Fibroblast of skin of left biceps (primary cell): Measurements from ENCODE around the gene TOGARAM1.

Experiments
- DNase-seq, 2 experiments: peaks; one replicate each; pipeline ENCODE4 v3.0.0-alpha.2; 2013; ENCODE audit warnings: low read depth in 2 of 2

The TOGARAM1 gene, protein sequence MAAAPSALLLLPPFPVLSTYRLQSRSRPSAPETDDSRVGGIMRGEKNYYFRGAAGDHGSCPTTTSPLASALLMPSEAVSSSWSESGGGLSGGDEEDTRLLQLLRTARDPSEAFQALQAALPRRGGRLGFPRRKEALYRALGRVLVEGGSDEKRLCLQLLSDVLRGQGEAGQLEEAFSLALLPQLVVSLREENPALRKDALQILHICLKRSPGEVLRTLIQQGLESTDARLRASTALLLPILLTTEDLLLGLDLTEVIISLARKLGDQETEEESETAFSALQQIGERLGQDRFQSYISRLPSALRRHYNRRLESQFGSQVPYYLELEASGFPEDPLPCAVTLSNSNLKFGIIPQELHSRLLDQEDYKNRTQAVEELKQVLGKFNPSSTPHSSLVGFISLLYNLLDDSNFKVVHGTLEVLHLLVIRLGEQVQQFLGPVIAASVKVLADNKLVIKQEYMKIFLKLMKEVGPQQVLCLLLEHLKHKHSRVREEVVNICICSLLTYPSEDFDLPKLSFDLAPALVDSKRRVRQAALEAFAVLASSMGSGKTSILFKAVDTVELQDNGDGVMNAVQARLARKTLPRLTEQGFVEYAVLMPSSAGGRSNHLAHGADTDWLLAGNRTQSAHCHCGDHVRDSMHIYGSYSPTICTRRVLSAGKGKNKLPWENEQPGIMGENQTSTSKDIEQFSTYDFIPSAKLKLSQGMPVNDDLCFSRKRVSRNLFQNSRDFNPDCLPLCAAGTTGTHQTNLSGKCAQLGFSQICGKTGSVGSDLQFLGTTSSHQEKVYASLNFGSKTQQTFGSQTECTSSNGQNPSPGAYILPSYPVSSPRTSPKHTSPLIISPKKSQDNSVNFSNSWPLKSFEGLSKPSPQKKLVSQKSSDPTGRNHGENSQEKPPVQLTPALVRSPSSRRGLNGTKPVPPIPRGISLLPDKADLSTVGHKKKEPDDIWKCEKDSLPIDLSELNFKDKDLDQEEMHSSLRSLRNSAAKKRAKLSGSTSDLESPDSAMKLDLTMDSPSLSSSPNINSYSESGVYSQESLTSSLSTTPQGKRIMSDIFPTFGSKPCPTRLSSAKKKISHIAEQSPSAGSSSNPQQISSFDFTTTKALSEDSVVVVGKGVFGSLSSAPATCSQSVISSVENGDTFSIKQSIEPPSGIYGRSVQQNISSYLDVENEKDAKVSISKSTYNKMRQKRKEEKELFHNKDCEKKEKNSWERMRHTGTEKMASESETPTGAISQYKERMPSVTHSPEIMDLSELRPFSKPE (N-terminal part only)

GRCh38 chr14:44961554-44962333, at the start of gene TOGARAM1, which contains the start of gene KLHL28:
Gene TOGARAM1 (plus strand): TSS chr14:44962190. CDS start chr14:44962422, 232 bp downstream.
Gene KLHL28 (minus strand): TSS chr14:44961947. CDS start chr14:44945928, 16,019 bp downstream.
- peak; percentile 99 for DNase-seq

- DNase-seq: no peak
Observed at GRCh38 chr14:44914849-44915248, 47.1 kb upstream of the TOGARAM1 start.

- no peak for DNase-seq
Observed at GRCh38 chr14:44928793-44929192, 33.2 kb upstream of the TOGARAM1 start.

- no peak for DNase-seq
Observed at GRCh38 chr14:44935155-44935554, 26.8 kb upstream of the TOGARAM1 start.

DNA sequence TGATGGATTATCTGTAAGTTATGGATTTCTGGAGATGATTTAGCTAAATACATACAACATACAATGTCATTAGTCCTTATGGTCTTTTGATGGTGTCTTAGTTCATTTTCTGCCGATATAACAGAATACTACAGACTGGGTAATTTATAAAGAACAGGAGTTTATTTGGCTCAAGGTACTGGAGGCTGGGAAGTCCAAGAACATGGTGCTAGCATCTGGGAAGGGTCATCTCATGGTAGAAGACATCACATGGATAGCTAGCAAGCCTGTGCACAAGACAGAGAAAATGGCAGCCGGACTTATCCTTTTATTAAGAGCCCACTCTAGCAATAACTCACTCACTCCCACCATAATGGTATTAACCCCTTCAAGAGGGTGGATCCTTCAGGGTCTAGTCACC, 24.4 kb upstream of the TOGARAM1 start:
- DNase-seq: no peak

DNA sequence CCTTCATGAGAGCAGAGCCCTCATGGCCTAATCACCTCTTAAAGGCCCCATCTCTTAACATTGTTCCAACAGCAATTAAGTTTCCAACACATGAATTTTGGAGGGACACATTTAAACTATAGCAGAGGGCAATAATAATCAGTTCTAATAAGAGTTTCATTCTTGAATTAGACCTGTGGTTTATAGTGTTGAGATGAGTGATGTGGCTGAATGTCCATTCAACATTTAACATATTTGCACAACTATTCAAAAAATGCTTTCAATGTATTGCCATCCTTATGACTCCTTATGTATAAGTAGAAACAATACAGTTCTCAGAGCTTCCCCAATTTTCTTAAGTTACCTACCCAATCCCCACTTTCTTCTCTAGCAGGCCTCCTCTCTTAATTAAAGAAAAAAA, 21.8 kb upstream of the TOGARAM1 start:
- DNase-seq: peak; percentile 43 to 55

- no peak for DNase-seq
Observed at GRCh38 chr14:44940944-44941343, 21.0 kb upstream of the TOGARAM1 start.

- DNase-seq: no peak
Observed at GRCh38 chr14:44941591-44941990, 20.4 kb upstream of the TOGARAM1 start.

DNA sequence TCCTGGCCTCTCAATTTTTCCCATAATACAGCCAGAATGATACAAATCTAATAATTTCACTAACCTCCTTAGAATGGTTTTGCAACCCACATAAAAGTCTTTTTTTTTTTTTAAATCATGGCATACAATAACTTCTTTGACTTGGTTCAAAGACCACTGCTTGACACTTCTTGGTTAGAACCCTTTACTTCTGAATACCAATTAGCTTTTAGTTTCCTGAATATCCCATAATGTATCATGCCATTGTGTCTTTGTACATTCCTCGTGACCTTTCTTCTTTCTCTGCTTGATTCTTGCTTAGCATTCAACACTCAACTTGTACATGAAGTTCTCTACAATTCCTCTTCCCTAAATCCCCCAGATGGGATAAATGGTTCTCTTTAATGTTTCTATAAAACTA, 19.6 kb upstream of the TOGARAM1 start:
- DNase-seq: no peak

GRCh38 chr14:44944107-44944506, 17.9 kb upstream of the TOGARAM1 start:
- no peak for DNase-seq

DNA sequence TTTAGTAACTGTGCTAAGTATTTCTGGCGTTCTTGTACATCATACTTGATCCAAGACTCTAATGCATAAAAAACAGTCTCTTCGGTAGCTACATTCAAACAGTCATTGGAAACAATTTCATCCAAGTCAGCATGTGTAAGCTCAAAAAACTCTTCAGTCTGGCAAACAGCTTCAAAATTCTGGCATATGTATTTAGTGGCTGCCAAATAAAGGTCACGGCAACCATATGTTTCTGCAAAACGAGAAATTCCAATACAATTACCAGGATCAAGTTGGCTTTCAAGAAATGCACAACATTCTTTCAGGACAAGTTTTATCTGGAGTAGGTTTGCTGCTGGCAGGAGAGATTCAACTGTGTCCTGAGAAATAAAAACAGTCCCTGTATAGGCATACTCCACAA, 16.7 kb upstream of the TOGARAM1 start:
- peak; percentile 92 to 94 for DNase-seq

GRCh38 chr14:44951051-44951450, 10.9 kb upstream of the TOGARAM1 start:
- DNase-seq: no peak

DNA sequence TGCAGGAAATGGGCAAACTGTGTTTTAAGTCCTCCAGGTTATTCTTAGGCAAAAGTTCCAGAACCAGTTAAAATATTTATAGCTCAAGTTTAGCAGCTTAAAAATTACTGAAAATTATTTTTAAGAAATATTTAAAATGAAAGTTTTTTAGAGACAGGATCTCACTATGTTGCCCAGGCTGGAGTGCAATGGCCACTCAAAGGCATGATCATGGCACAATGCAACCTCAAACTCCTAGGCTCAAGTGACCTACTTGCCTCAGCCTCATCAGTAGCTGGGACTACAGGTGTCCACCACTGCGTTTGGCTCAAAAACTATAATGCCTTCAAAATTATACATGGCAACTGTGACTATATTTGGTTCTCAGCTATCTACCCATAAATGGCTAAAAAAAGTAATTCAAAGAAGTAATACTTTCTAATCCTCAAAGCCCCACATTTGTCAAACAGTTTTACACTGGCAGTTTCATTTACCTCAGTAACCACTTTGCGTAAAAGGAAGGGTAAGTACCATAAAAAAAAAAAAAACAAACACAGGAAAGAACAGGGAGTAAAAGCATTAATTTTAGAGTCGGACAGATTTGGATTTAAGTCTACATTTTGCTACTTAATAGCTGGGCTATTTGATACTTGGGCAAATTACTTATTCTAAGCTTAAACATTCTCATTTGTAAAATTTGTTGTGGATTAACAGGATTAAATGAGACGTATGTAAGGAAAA, 9.4 kb upstream of the TOGARAM1 start:
- no peak for DNase-seq

DNA sequence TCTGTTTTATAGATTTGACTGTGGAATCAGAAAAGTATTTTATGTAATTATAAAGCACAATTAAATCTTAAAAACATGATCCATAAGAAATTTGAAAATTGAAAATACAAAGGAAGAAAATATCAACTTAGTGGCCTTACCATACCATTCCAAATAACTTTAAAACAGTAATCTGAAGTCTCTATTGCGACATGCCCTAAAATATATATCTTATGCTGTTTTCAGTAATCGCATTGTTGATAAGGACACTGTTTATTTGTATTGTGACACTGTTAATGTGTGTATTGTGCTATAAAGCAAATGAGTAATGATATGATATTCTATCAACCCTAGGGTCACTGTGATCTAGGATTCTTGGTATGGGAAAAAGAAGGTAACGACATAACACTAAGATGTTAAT, 7.2 kb upstream of the TOGARAM1 start:
- DNase-seq: no peak

DNA sequence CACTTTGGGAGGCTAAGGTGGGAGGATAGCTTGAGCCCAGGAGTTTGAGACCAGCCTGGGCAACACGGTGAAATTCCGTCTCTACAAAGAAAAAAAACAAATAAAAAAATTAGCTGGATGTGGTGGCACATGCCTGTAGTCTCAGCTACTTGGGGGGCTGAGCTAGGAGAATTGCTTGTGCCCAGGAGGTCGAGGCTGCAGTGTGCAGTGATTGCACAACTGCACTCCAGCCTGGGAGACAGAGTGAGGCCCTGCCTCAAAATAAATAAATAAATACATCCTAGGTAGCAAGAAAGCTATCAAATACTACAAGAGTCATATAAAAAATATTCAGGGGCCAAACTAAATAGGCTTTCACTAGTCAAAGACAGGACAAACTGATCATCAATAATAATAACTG, 6.5 kb upstream of the TOGARAM1 start:
- DNase-seq: no peak

DNA sequence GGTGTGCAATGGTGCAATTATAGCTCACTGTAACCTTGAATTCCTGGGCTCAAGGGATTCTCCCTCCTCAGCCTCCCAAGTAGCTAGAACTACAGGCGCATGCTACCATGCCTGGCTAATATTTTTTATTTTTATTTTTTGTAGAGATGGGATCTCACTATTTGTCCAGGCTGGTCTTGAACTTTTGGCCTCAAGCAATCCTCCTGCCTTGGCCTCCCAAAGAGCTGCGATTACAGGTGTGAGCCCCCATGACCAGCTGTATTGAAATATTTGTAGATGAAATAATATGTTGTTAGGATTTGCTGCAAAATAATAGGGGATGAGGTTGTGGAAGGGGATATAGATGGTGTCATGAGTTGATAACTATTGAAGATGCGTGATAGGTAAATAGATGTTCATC, 5.1 kb upstream of the TOGARAM1 start:
- no peak for DNase-seq

DNA sequence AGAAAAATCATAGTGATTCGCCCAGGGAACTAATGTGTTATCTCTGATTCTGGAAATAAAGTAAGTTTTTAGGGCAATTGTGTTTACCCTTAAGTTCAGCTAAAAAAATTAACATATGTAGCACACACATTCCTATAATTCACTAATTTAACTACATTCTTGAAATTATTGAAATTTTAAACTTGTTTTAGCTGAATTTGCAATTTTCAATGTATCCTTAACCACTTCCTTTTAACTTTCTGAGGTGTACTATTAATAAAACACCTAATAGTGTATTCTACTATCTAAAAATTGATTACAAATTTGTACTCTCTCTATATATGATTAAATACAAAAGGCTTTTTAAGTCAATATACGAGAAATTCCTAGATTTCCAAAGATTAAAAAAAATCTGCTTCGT, 2.5 kb upstream of the TOGARAM1 start:
- no peak for DNase-seq

DNA sequence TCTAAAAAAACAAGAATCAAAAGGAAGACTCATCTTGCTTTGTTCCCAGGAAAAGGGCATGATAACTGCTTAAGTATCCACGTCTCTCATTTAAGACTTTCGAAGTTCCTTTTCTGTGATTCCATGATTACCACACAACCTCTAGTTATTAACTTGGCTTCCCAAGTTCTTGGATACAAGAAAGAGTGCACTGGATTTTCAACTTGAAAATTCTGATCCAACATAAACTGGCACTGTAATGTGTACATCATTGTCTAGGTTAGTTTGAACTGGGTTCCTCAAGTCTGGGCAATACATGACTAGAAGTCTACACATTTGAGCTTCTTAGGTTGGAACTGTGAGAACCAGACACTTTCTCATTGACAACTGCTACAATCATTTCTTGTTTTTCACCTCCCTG, 1.8 kb upstream of the TOGARAM1 start:
- no peak for DNase-seq

GRCh38 chr14:44960646-44961045, 1.3 kb upstream of the TOGARAM1 start:
- no peak for DNase-seq

GRCh38 chr14:44961151-44961553, 838 bp upstream of the TOGARAM1 start:
- DNase-seq: no peak
